ENCODE data around the gene NABP1. TPM values are rescaled to one million over a fixed set of nuclear protein-coding genes. Genes with fewer than 3 reads are reported as not detected.

Gene NABP1
- total and polyA plus RNA-seq, 10 of the 15 experiments (the other 5 are each of a cell fraction or from before 2014, with no cell fraction given) = 22.9 to 65.7 (median 39.9) TPM

DNA sequence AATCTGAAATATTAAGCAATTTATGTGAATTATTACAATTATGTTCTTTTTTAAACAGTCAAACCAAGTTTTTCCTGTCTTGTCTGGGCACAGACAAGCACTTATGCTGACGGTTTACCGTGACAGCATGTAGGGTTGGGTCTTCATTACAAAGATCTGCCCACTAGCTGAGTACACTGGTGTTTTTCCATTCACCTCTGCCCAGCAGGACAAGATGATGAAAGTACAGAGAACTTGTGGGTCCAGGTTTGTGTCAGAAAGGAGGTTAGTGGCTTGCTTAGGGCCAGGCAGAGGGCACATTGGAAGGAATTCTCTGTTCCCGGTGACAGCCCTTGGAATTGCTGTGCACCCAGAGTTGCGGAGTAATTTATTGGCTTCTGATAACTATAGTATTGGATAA lies 14.0 kb downstream of the NABP1 start:
- ChIA-PET RAD21 (ENCODE audit: unreplicated experiment) (interaction anchor here (0.6 to 2.0 kb wide), 12 partner anchors 10 to 471 kb away, joined by 3 to 18 read pairs (median 5); no protein-coding TSS in a partner anchor), POLR2A (interaction anchor here (0.9 kb wide), 1 partner anchor 15 kb away, joined by 3 read pairs; no protein-coding TSS in a partner anchor), CTCF (interaction anchor here (0.6 to 6.4 kb wide), 22 partner anchors 9 to 1565 kb away, joined by 3 to 112 read pairs (median 4); no protein-coding TSS in a partner anchor), SMC1A (ENCODE audit: uncharacterized antibody, unreplicated experiment) (interaction anchor here (0.8 to 2.9 kb wide), 15 partner anchors 9 to 470 kb away, joined by 3 to 26 read pairs (median 5); no protein-coding TSS in a partner anchor)
- Histone ChIP-seq H3K9me3 (replicated peaks; ENCODE audit: control insufficient read depth, insufficient read depth, low read length) (no peaks in the 10 kb centered on the region), H3K27me3 (replicated peaks in 1 of 2; ENCODE audit: control insufficient read depth in 2 of 2, insufficient read depth in 2 of 2, low read length in 1 of 2) (no peaks in the 10 kb centered on the region), H3K36me3 (ENCODE audit: control insufficient read depth in 2 of 2, insufficient read depth in 2 of 2, low read length in 1 of 2) (peaks cover 0 to 2% of the 10 kb centered on the region in 2 experiments; a peak in 1 of 4 replicates), H3K9ac (ENCODE audit: control insufficient read depth, insufficient read depth, low read length) (no peak overlapping the region), H3K27ac (ENCODE audit: control insufficient read depth, insufficient read depth) (no peak overlapping the region), H4K20me1 (ENCODE audit: control insufficient read depth, insufficient read depth) (no peaks in the 10 kb centered on the region), H3K4me1 (ENCODE audit: control insufficient read depth, insufficient read depth, low read length) (no peaks in the 10 kb centered on the region), H3K79me2 (ENCODE audit: control insufficient read depth, insufficient read depth, low read length) (no peaks in the 10 kb centered on the region), H2AFZ (ENCODE audit: control insufficient read depth, low read depth, low read length) (no peak overlapping the region), H3K4me2 (ENCODE audit: control insufficient read depth, insufficient read depth) (no peak overlapping the region), H3K4me3 (no peak overlapping the region)
- FAIRE-seq = no peak
- intact Hi-C loops (cut with micrococcal nuclease; ENCODE audit: unreplicated experiment) = loop anchor here (1.0 to 10.0 kb wide), 4 partner anchors 53 to 527 kb away; no protein-coding TSS in a partner anchor
- ATAC-seq = no peak
- in situ Hi-C loops (cut with MboI) = loop anchor here (5.0 kb wide), 1 partner anchor 125 kb away; no protein-coding TSS in a partner anchor
- no TSS peak for BruUV-seq (replicated peaks)
- DNase-seq (ENCODE audit: low read depth, low spot score) = no peak
- 67% methylated on average over 4 of the region's 4 CpGs for WGBS (ENCODE audit: insufficient coverage, insufficient replicate concordance, low lambda C conversion rate, missing lambda C conversion rate)
- TF ChIP-seq MXI1 (IDR thresholded peaks at IDR 0.05; ENCODE audit: low read depth, low read length) (no peak), SMC3 (IDR thresholded peaks at IDR 0.05; ENCODE audit: borderline replicate concordance, low read length) (no peak), BHLHE40 (IDR thresholded peaks at IDR 0.05; ENCODE audit: borderline replicate concordance in 1 of 2, low read depth in 2 of 2, low read length in 1 of 2) (no peak), CHD2 (IDR thresholded peaks at IDR 0.05; ENCODE audit: borderline replicate concordance, low read depth, low read length) (no peak), NR2F1 (conservative IDR thresholded peaks at IDR 0.05) (no peak), SMARCA5 (IDR thresholded peaks at IDR 0.05) (no peak), ATF7 (IDR thresholded peaks at IDR 0.05; ENCODE audit: low read depth) (no peak), RAD21 (IDR thresholded peaks at IDR 0.05; ENCODE audit: insufficient read depth, low read depth, low read length) (no peak), IRF4 (IDR thresholded peaks at IDR 0.05; ENCODE audit: low read depth, low read length) (no peak), BCL11A (IDR thresholded peaks at IDR 0.05; ENCODE audit: low read depth, low read length) (no peak)
- TF ChIP-seq, protein P1, sequence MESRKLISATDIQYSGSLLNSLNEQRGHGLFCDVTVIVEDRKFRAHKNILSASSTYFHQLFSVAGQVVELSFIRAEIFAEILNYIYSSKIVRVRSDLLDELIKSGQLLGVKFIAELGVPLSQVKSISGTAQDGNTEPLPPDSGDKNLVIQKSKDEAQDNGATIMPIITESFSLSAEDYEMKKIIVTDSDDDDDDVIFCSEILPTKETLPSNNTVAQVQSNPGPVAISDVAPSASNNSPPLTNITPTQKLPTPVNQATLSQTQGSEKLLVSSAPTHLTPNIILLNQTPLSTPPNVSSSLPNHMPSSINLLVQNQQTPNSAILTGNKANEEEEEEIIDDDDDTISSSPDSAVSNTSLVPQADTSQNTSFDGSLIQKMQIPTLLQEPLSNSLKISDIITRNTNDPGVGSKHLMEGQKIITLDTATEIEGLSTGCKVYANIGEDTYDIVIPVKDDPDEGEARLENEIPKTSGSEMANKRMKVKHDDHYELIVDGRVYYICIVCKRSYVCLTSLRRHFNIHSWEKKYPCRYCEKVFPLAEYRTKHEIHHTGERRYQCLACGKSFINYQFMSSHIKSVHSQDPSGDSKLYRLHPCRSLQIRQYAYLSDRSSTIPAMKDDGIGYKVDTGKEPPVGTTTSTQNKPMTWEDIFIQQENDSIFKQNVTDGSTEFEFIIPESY (IDR thresholded peaks at IDR 0.05) = no peak
- TF ChIP-seq, protein P2, sequence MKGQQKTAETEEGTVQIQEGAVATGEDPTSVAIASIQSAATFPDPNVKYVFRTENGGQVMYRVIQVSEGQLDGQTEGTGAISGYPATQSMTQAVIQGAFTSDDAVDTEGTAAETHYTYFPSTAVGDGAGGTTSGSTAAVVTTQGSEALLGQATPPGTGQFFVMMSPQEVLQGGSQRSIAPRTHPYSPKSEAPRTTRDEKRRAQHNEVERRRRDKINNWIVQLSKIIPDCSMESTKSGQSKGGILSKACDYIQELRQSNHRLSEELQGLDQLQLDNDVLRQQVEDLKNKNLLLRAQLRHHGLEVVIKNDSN (IDR thresholded peaks at IDR 0.05; ENCODE audit: borderline replicate concordance, extremely low read length, insufficient read depth, low read depth, low read length) = no peak
- TF ChIP-seq, protein P3, sequence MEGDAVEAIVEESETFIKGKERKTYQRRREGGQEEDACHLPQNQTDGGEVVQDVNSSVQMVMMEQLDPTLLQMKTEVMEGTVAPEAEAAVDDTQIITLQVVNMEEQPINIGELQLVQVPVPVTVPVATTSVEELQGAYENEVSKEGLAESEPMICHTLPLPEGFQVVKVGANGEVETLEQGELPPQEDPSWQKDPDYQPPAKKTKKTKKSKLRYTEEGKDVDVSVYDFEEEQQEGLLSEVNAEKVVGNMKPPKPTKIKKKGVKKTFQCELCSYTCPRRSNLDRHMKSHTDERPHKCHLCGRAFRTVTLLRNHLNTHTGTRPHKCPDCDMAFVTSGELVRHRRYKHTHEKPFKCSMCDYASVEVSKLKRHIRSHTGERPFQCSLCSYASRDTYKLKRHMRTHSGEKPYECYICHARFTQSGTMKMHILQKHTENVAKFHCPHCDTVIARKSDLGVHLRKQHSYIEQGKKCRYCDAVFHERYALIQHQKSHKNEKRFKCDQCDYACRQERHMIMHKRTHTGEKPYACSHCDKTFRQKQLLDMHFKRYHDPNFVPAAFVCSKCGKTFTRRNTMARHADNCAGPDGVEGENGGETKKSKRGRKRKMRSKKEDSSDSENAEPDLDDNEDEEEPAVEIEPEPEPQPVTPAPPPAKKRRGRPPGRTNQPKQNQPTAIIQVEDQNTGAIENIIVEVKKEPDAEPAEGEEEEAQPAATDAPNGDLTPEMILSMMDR (IDR thresholded peaks at IDR 0.05 in 2 of 3, conservative IDR thresholded peaks at IDR 0.05 in 1 of 3; ENCODE audit: control insufficient read depth in 2 of 3, extremely low read depth in 1 of 3, insufficient read depth in 1 of 3, low read depth in 3 of 3, low read length in 3 of 3) = no peak
- TF ChIP-seq, protein P4, sequence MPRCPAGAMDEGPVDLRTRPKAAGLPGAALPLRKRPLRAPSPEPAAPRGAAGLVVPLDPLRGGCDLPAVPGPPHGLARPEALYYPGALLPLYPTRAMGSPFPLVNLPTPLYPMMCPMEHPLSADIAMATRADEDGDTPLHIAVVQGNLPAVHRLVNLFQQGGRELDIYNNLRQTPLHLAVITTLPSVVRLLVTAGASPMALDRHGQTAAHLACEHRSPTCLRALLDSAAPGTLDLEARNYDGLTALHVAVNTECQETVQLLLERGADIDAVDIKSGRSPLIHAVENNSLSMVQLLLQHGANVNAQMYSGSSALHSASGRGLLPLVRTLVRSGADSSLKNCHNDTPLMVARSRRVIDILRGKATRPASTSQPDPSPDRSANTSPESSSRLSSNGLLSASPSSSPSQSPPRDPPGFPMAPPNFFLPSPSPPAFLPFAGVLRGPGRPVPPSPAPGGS (IDR thresholded peaks at IDR 0.05; ENCODE audit: borderline replicate concordance, insufficient read depth, low read depth, low read length, poor library complexity, severe bottlenecking) = no peak
- TF ChIP-seq, protein P5, sequence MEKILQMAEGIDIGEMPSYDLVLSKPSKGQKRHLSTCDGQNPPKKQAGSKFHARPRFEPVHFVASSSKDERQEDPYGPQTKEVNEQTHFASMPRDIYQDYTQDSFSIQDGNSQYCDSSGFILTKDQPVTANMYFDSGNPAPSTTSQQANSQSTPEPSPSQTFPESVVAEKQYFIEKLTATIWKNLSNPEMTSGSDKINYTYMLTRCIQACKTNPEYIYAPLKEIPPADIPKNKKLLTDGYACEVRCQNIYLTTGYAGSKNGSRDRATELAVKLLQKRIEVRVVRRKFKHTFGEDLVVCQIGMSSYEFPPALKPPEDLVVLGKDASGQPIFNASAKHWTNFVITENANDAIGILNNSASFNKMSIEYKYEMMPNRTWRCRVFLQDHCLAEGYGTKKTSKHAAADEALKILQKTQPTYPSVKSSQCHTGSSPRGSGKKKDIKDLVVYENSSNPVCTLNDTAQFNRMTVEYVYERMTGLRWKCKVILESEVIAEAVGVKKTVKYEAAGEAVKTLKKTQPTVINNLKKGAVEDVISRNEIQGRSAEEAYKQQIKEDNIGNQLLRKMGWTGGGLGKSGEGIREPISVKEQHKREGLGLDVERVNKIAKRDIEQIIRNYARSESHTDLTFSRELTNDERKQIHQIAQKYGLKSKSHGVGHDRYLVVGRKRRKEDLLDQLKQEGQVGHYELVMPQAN (conservative IDR thresholded peaks at IDR 0.05) = no peak
